Loucy (cell line): Measurements from ENCODE around the gene PTGR1.

Experiments used
- H2AFZ ChIP-seq: fragments of 200-600 bp; sonication (generic); 2 replicates; pipeline ENCODE4 v1.6.0; 2016; ENCODE audit warnings: antibody characterized with exemption, mild to moderate bottlenecking, low read length, moderate library complexity
- H3F3A ChIP-seq: fragments of 200-600 bp; 2 replicates; pipeline ENCODE4 v1.6.0; 2016; ENCODE audit warnings: antibody characterized with exemption, low read depth, mild to moderate bottlenecking
- H3K27me3 ChIP-seq: fragments of 200-600 bp; sonication (generic); 2 replicates; pipeline ENCODE4 v1.6.1; 2014; ENCODE audit warnings: low read length, mild to moderate bottlenecking; ENCODE audit not compliant: insufficient read depth, poor library complexity, severe bottlenecking
- H3K36me3 ChIP-seq: fragments of 200-600 bp; sonication (generic); 2 replicates; pipeline ENCODE4 v1.6.1; 2016; ENCODE audit warnings: low read length; ENCODE audit not compliant: insufficient read depth
- H3K4me1 ChIP-seq: fragments of 200-600 bp; sonication (generic); 2 replicates; pipeline ENCODE4 v1.5.1; 2014; ENCODE audit warnings: low read length, mild to moderate bottlenecking; ENCODE audit not compliant: insufficient read depth, poor library complexity, severe bottlenecking
- H3K4me2 ChIP-seq: fragments of 200-600 bp; sonication (generic); 2 replicates; pipeline ENCODE4 v1.6.0; 2014; ENCODE audit warnings: antibody characterized with exemption, low read length, low read depth, mild to moderate bottlenecking; ENCODE audit not compliant: poor library complexity, severe bottlenecking
- H3K4me3 ChIP-seq: fragments of 200-600 bp; sonication (generic); 2 replicates; pipeline ENCODE4 v1.5.1; 2014; ENCODE audit warnings: low read length, mild to moderate bottlenecking, mixed read lengths; ENCODE audit not compliant: poor library complexity, severe bottlenecking
- H3K79me2 ChIP-seq: fragments of 200-600 bp; sonication (generic); 2 replicates; pipeline ENCODE4 v1.6.1; 2014; ENCODE audit warnings: low read length; ENCODE audit not compliant: insufficient read depth
- H3K9ac ChIP-seq: fragments of 200-600 bp; sonication (generic); 2 replicates; pipeline ENCODE4 v1.6.0; 2014; ENCODE audit warnings: mild to moderate bottlenecking, low read depth, low read length, moderate library complexity; ENCODE audit not compliant: poor library complexity, severe bottlenecking
- H3K9me2 ChIP-seq: fragments of 200-600 bp; sonication (generic); replicated peaks from 2 replicates; pipeline ENCODE4 v1.6.1; 2016; ENCODE audit warnings: low read depth, low read length, mixed read lengths
- H3K9me3 ChIP-seq: fragments of 200-600 bp; sonication (generic); 2 replicates; pipeline ENCODE4 v1.6.1; 2014; ENCODE audit warnings: mild to moderate bottlenecking, antibody characterized with exemption, low read length, low read depth; ENCODE audit not compliant: insufficient read depth
- H4K20me1 ChIP-seq: fragments of 200-600 bp; sonication (generic); 2 replicates; pipeline ENCODE4 v1.6.0; 2014; ENCODE audit warnings: antibody characterized with exemption, low read length, mild to moderate bottlenecking; ENCODE audit not compliant: insufficient read depth, poor library complexity, severe bottlenecking
- EZH2phosphoT487 ChIP-seq: fragments of 200-600 bp; IDR thresholded peaks from 2 replicates; pipeline ENCODE4 v1.6.1; 2018; ENCODE audit warnings: antibody characterized with exemption, mild to moderate bottlenecking, moderate library complexity, borderline replicate concordance
- TF ChIP-seq, protein P1 (sequence below): fragments of 200-600 bp; sonication (generic); conservative IDR thresholded peaks from 2 replicates; pipeline ENCODE4 v1.5.1; 2014; ENCODE audit warnings: mild to moderate bottlenecking, antibody characterized with exemption, low read length

PTGR1 gene

DNA sequence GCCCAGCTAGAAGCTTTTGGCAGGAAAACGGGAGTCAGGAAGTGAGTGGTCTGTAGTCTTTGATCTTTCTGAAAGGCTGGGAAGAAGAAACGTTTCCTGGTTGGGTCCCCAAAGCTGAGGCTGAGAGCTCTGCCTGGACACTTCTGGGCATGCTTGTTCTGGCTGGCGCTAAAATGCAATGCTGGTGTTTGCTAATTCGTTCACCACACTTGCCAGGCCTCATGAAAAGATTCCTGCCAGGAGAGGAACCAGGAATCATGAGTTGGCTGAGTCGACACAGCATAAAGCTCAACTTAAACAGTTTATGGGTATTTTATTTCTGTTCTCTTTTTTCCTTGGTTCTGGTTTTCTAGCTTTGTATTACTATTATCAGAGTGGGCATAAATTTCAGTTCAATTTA, 10.7 kb upstream of the PTGR1 start:
- no peak overlapping the region for H3K9ac ChIP-seq
- H3K4me2 ChIP-seq: no peak overlapping the region
- H3F3A ChIP-seq: no peaks in the 10 kb centered on the region
- no peak overlapping the region for H2AFZ ChIP-seq
- no peaks in the 10 kb centered on the region for H3K9me3 ChIP-seq
- H3K9me2 ChIP-seq: no peaks in the 10 kb centered on the region
- H3K79me2 ChIP-seq: no peaks in the 10 kb centered on the region
- H3K4me3 ChIP-seq: no peak overlapping the region
- H4K20me1 ChIP-seq: no peaks in the 10 kb centered on the region
- no peaks in the 10 kb centered on the region for H3K4me1 ChIP-seq
- no peaks in the 10 kb centered on the region for H3K36me3 ChIP-seq
- TF ChIP-seq, protein P1, sequence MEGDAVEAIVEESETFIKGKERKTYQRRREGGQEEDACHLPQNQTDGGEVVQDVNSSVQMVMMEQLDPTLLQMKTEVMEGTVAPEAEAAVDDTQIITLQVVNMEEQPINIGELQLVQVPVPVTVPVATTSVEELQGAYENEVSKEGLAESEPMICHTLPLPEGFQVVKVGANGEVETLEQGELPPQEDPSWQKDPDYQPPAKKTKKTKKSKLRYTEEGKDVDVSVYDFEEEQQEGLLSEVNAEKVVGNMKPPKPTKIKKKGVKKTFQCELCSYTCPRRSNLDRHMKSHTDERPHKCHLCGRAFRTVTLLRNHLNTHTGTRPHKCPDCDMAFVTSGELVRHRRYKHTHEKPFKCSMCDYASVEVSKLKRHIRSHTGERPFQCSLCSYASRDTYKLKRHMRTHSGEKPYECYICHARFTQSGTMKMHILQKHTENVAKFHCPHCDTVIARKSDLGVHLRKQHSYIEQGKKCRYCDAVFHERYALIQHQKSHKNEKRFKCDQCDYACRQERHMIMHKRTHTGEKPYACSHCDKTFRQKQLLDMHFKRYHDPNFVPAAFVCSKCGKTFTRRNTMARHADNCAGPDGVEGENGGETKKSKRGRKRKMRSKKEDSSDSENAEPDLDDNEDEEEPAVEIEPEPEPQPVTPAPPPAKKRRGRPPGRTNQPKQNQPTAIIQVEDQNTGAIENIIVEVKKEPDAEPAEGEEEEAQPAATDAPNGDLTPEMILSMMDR: no peak
- no peak for TF ChIP-seq EZH2phosphoT487
- no peaks in the 10 kb centered on the region for H3K27me3 ChIP-seq

DNA sequence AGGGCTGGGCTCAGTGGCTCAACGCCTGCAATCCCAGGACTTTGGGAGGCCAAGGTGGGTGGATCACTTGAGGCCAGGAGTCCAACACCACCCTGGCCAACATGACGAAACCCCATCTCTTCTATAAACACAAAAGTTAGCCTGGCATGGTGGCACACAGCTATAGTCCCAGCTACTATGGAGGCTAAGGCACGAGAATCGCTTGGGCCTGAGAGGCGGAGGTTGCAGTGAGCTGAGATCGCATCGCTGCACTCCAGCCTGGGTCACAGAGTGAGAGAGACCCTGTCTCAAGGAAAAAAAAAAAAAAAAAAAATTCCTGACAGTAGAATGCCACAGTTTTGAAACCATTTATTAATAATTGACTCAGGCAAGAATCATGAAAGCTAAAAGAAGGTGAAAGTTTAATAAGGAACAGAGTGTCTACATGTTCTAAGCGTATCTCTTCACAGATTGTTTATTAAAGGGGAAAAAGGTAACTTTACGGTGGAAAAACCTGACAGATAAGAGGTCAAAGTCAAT, 5.7 kb upstream of the PTGR1 start:
- Histone ChIP-seq H3F3A (no peaks in the 10 kb centered on the region), H3K9me3 (no peaks in the 10 kb centered on the region), H3K4me1 (no peaks in the 10 kb centered on the region), H4K20me1 (no peaks in the 10 kb centered on the region), H3K36me3 (no peaks in the 10 kb centered on the region), H3K79me2 (no peaks in the 10 kb centered on the region), H3K4me2 (no peak overlapping the region), H3K4me3 (no peak overlapping the region), H3K27me3 (no peaks in the 10 kb centered on the region), H2AFZ (no peak overlapping the region), H3K9me2 (no peaks in the 10 kb centered on the region), H3K9ac (no peak overlapping the region)
- no peak for TF ChIP-seq EZH2phosphoT487
- TF ChIP-seq, protein P1: no peak

DNA sequence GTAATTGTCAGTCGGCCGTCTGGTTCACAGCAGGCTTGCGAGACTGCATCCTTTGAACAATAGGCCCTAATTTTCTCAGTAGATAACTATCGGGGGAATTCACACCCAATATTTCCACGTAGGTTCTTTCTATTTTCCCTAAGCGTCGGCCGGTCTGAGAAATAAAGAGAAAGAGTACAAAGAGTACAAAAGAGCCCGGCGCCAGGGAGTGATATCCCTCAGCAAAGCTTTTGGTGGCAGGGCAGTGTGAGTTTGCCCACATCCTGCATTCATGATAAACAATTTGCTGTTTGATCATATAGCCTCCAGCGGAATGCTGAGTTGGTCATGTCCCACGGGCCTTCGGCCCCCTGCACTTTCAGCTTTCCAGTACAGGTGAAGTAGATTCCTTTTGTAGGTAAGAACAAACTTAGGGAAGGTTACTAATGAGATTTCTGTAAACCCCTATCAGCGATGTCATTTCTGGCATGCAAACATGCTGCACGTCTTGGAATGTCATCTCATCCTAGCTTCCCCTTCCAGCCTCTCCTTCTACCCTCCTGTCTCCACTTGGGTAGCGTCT, 4.7 kb upstream of the PTGR1 start:
- Histone ChIP-seq H3K4me2 (no peak overlapping the region), H3K27me3 (no peaks in the 10 kb centered on the region), H2AFZ (no peak overlapping the region), H3K9ac (no peak overlapping the region), H3K4me3 (no peak overlapping the region), H4K20me1 (no peaks in the 10 kb centered on the region), H3K9me2 (no peaks in the 10 kb centered on the region), H3K9me3 (no peaks in the 10 kb centered on the region), H3K4me1 (no peaks in the 10 kb centered on the region), H3K36me3 (no peaks in the 10 kb centered on the region), H3F3A (no peaks in the 10 kb centered on the region), H3K79me2 (no peaks in the 10 kb centered on the region)
- no peak for TF ChIP-seq EZH2phosphoT487
- TF ChIP-seq, protein P1: no peak
